ENCODE measurements around the gene LOX.
"Not testable (repeated sequence)": the region's sequence is repeated elsewhere in the genome, so short reads cannot be mapped to it uniquely, and the experiment has no call there.

LOX gene

DNA sequence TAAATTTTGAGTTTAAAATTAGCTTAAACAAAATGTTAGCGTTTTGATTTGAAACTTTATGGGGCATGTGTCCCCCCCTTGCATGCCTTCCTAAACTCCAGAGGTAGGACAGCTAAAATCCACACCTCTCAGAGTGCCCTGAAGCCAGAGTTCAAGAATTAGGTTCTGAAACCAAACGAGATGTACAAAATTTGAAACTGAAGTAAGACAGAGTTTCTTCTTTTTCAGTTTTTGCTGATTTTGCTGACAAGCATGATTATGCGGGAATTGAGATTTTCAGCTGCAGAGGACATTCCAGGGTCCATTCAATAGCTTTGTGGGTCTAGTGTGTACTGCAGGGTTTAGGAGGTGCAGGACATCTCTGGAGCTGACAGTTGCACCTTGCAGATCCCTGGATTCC lies 17.1 kb upstream of the LOX start:
- H3K27ac ChIP-seq: no peak overlapping the region
- TF ChIP-seq, protein P1, sequence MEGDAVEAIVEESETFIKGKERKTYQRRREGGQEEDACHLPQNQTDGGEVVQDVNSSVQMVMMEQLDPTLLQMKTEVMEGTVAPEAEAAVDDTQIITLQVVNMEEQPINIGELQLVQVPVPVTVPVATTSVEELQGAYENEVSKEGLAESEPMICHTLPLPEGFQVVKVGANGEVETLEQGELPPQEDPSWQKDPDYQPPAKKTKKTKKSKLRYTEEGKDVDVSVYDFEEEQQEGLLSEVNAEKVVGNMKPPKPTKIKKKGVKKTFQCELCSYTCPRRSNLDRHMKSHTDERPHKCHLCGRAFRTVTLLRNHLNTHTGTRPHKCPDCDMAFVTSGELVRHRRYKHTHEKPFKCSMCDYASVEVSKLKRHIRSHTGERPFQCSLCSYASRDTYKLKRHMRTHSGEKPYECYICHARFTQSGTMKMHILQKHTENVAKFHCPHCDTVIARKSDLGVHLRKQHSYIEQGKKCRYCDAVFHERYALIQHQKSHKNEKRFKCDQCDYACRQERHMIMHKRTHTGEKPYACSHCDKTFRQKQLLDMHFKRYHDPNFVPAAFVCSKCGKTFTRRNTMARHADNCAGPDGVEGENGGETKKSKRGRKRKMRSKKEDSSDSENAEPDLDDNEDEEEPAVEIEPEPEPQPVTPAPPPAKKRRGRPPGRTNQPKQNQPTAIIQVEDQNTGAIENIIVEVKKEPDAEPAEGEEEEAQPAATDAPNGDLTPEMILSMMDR (conservative IDR thresholded peaks at IDR 0.05): no peak

DNA sequence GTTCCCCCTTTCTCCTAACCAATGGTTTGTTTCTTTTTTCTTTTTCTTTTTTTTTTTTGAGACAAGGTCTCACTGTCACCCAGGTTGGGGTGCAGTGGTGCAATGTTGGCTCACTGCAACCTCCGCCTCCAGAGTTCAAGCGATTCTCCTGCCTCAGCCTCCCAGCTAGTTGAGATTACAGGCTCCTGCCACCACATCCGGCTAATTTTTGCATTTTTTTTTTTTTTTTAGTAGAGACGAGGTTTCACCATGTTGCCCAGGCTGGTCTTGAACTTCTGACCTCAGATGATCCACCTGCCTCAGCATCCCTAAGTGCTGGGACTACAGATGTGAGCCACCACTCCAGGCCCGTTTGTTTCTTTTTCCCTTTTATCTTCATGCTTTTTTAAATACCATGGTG lies 16.2 kb upstream of the LOX start:
- H3K27ac ChIP-seq: not testable (repeated sequence)

- TF ChIP-seq, protein P1 (conservative IDR thresholded peaks at IDR 0.05): no peak
- H3K27ac ChIP-seq: no peak overlapping the region
These were observed 15.5 kb upstream of the LOX start for GRCh38 chr5:122093415-122094180.

DNA sequence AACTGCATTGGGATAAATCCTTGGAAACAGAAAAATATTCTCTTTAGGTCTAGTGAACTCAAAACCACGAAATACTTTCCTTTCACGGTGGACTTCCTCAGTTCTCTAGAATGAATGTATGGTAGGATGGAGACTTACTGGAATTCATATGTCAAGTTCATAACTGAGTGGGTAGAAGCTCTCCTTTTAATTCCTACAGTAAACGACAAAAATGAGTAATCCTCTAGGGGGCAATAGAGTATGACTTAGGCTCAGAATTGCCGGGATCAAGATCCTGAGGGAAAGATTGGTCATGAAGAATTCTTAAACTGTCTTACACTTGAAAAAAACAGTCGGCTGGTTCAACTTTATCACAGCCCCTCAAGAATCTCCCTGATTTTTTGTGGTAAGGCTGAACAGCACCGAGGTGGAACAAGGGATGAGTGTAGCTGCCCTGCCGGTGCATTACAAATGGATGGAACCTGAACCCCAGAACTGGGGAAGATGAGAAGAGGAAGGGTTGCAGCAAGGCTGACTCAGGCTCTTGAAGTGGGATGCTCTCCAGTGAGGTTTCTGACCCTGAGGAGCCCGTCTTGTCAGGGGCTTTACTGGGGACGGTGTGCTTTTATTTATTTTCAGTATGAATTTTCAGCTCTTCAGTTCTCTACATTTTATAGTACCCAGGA lies 14.0 kb upstream of the LOX start:
- TF ChIP-seq, protein P1 (conservative IDR thresholded peaks at IDR 0.05): peak; percentile 61
- no peak overlapping the region for H3K27ac ChIP-seq

- TF ChIP-seq, protein P1 (conservative IDR thresholded peaks at IDR 0.05): no peak
- H3K27ac ChIP-seq: no peak overlapping the region
These were observed 11.3 kb upstream of the LOX start for GRCh38 chr5:122089096-122090013.

- no peak overlapping the region for H3K27ac ChIP-seq
- TF ChIP-seq, protein P1 (conservative IDR thresholded peaks at IDR 0.05): no peak
These were observed 7.0 kb upstream of the LOX start for GRCh38 chr5:122085041-122085440.

- TF ChIP-seq, protein P1 (conservative IDR thresholded peaks at IDR 0.05): no peak
- no peak overlapping the region for H3K27ac ChIP-seq
These were observed 5.5 kb upstream of the LOX start for GRCh38 chr5:122083535-122083934.
